Neural progenitor cell (in vitro differentiated cells): ENCODE measurements around the gene GMPPA. TPM values are rescaled to one million over a fixed set of nuclear protein-coding genes. Genes with fewer than 3 reads are reported as not detected.

Source experiments
- DNase-seq: peaks from one replicate; pipeline ENCODE4 v3.0.0-alpha.2; 2016; ENCODE audit warnings: low spot score
- H2AFZ ChIP-seq: fragments of 200-600 bp; sonication (generic); replicated peaks from 2 replicates; pipeline ENCODE4 v1.6.1; 2016; ENCODE audit warnings: antibody characterized with exemption
- H3F3A ChIP-seq: fragments of 200-600 bp; sonication (generic); 2 replicates; pipeline ENCODE4 v1.6.1; 2016; ENCODE audit warnings: antibody characterized with exemption, low read depth
- H3K27ac ChIP-seq: fragments of 200-600 bp; sonication (generic); 2 replicates; pipeline ENCODE4 v1.5.1; 2016; ENCODE audit warnings: mild to moderate bottlenecking
- H3K27me3 ChIP-seq: fragments of 200-600 bp; sonication (generic); 2 replicates; pipeline ENCODE4 v1.6.1; 2016; ENCODE audit warnings: mild to moderate bottlenecking, moderate library complexity
- H3K36me3 ChIP-seq: fragments of 200-600 bp; sonication (generic); 2 replicates; pipeline ENCODE4 v1.5.1; 2016
- H3K4me1 ChIP-seq: fragments of 200-600 bp; sonication (generic); 2 replicates; pipeline ENCODE4 v1.6.1; 2016; ENCODE audit warnings: mixed run types
- H3K4me2 ChIP-seq: fragments of 200-600 bp; sonication (generic); 2 replicates; pipeline ENCODE4 v1.6.1; 2016
- H3K4me3 ChIP-seq: fragments of 200-600 bp; sonication (generic); 2 replicates; pipeline ENCODE4 v1.5.1; 2016
- H3K79me2 ChIP-seq: fragments of 200-600 bp; sonication (generic); 2 replicates; pipeline ENCODE4 v1.6.1; 2016; ENCODE audit warnings: low read depth
- H3K9ac ChIP-seq: fragments of 200-600 bp; sonication (generic); 2 replicates; pipeline ENCODE4 v1.6.1; 2016
- H3K9me3 ChIP-seq: fragments of 200-600 bp; sonication (generic); 2 replicates; pipeline ENCODE4 v1.5.1; 2016; ENCODE audit warnings: low read depth
- H4K20me1 ChIP-seq: fragments of 200-600 bp; sonication (generic); 2 replicates; pipeline ENCODE4 v1.6.1; 2016; ENCODE audit warnings: low read depth
- H3K27ac Mint-ChIP-seq: 3 replicates; pipeline ENCODE4 v1.8.0; 2021; ENCODE audit warnings: mixed read lengths
- H3K27me3 Mint-ChIP-seq: 2 replicates; pipeline ENCODE4 v1.8.0; 2022; ENCODE audit warnings: low read depth, mild to moderate bottlenecking, inconsistent platforms, moderate library complexity, mixed read lengths; ENCODE audit not compliant: insufficient read depth
- H3K36me3 Mint-ChIP-seq: 3 replicates; pipeline ENCODE4 v1.8.0; 2021; ENCODE audit warnings: mixed read lengths
- H3K4me1 Mint-ChIP-seq: 3 replicates; pipeline ENCODE4 v1.8.0; 2021; ENCODE audit warnings: mixed read lengths
- H3K4me3 Mint-ChIP-seq: 3 replicates; pipeline ENCODE4 v1.8.0; 2021; ENCODE audit warnings: mild to moderate bottlenecking, moderate library complexity, mixed read lengths
- H3K9me3 Mint-ChIP-seq: 3 replicates; pipeline ENCODE4 v1.8.0; 2020; ENCODE audit warnings: mixed read lengths
- EZH2 ChIP-seq: fragments of 200-600 bp; sonication (generic); IDR thresholded peaks from 2 replicates; pipeline ENCODE4 v1.6.1; 2017; ENCODE audit warnings: antibody characterized with exemption, mild to moderate bottlenecking, moderate library complexity
- EZH2phosphoT487 ChIP-seq: fragments of 200-600 bp; sonication (generic); IDR thresholded peaks from 2 replicates; pipeline ENCODE4 v1.6.1; 2017; ENCODE audit warnings: antibody characterized with exemption
- total RNA-seq: library from RNA; depleted of rRNA; stranded (reverse); fragments of >200 nt; gene quantifications from 2 replicates; pipeline ENCODE4 v1.2.3, GENCODE V29; 2015; ENCODE audit warnings: low replicate concordance
- TF ChIP-seq, protein P1 (sequence below): fragments of 200-600 bp; sonication (generic); IDR thresholded peaks from 2 replicates; pipeline ENCODE4 v1.5.1; 2017; ENCODE audit warnings: antibody characterized with exemption, mild to moderate bottlenecking

Gene GMPPA
- total RNA-seq, 1 donor from 2014 or later = 49.3 TPM

DNA sequence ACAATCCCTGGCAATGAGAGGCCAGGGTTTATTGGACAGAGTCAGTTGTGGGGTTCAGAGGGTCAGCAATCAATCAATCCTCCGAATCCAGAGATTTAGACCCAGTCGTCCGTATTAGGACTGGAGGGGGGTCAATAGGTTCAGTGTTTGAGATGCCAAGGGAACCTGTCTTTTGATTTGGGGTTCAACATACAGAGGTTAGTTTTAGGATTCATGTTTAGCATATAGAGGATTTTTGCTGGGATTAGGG is 292 bp downstream of the GMPPA start:
- Histone ChIP-seq H3K27ac (no peak overlapping the region), H4K20me1 (peaks cover 10% of the 10 kb centered on the region), H2AFZ (peak overlapping the region; percentile 40), H3K27me3 (peaks cover 45% of the 10 kb centered on the region), H3F3A (peaks cover 15% of the 10 kb centered on the region), H3K36me3 (no peaks in the 10 kb centered on the region), H3K9me3 (no peaks in the 10 kb centered on the region), H3K4me3 (peak overlapping the region; percentile 64), H3K79me2 (no peaks in the 10 kb centered on the region), H3K4me1 (peaks cover 19% of the 10 kb centered on the region), H3K4me2 (peak overlapping the region; percentile 91), H3K9ac (peak overlapping the region; percentile 50)
- Mint-ChIP-seq H3K9me3 (no peaks in the 10 kb centered on the region), H3K27ac (peak overlapping the region; percentile 91), H3K27me3 (peaks cover 25% of the 10 kb centered on the region), H3K4me1 (peaks cover 28% of the 10 kb centered on the region), H3K36me3 (no peaks in the 10 kb centered on the region), H3K4me3 (peak overlapping the region; percentile 93)
- DNase-seq = no peak
- TF ChIP-seq, protein P1, sequence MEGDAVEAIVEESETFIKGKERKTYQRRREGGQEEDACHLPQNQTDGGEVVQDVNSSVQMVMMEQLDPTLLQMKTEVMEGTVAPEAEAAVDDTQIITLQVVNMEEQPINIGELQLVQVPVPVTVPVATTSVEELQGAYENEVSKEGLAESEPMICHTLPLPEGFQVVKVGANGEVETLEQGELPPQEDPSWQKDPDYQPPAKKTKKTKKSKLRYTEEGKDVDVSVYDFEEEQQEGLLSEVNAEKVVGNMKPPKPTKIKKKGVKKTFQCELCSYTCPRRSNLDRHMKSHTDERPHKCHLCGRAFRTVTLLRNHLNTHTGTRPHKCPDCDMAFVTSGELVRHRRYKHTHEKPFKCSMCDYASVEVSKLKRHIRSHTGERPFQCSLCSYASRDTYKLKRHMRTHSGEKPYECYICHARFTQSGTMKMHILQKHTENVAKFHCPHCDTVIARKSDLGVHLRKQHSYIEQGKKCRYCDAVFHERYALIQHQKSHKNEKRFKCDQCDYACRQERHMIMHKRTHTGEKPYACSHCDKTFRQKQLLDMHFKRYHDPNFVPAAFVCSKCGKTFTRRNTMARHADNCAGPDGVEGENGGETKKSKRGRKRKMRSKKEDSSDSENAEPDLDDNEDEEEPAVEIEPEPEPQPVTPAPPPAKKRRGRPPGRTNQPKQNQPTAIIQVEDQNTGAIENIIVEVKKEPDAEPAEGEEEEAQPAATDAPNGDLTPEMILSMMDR = no peak
- no peak for TF ChIP-seq EZH2phosphoT487

DNA sequence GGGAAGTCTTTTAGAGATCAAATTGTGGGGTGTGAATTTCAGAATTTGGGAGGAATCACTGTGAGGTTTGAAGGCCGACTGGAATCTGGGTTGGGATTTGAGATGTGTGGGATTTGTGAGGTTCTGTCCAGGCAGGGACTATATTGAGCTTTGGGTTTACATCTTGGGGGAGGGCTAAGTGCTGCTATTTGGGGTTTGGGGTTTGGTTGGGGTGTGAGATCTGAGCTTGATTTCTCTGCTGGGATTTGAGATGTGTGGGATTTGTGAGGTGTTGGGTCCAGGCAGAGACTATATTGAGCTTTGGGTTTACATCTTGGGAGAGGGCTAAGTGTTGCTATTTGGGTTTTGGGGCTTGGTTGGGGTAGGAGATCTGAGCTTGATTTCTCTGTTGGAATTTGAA is 864 bp downstream of the GMPPA start:
- Histone ChIP-seq H3K4me2 (peak overlapping the region; percentile 91), H3K9me3 (no peaks in the 10 kb centered on the region), H3K4me3 (peak overlapping the region; percentile 64), H3K27me3 (peaks cover 39% of the 10 kb centered on the region), H3K27ac (no peak overlapping the region), H3K9ac (no peak overlapping the region), H3F3A (peaks cover 15% of the 10 kb centered on the region), H3K79me2 (no peaks in the 10 kb centered on the region), H4K20me1 (peaks cover 10% of the 10 kb centered on the region), H3K36me3 (no peaks in the 10 kb centered on the region), H2AFZ (no peak overlapping the region), H3K4me1 (peaks cover 19% of the 10 kb centered on the region)
- Mint-ChIP-seq H3K4me1 (peaks cover 28% of the 10 kb centered on the region), H3K27ac (no peak overlapping the region), H3K36me3 (no peaks in the 10 kb centered on the region), H3K4me3 (peak overlapping the region; percentile 93), H3K9me3 (no peaks in the 10 kb centered on the region), H3K27me3 (peaks cover 25% of the 10 kb centered on the region)
- no peak for DNase-seq
- TF ChIP-seq EZH2phosphoT487 = no peak
- TF ChIP-seq, protein P1 = no peak
- TF ChIP-seq EZH2 = no peak

DNA sequence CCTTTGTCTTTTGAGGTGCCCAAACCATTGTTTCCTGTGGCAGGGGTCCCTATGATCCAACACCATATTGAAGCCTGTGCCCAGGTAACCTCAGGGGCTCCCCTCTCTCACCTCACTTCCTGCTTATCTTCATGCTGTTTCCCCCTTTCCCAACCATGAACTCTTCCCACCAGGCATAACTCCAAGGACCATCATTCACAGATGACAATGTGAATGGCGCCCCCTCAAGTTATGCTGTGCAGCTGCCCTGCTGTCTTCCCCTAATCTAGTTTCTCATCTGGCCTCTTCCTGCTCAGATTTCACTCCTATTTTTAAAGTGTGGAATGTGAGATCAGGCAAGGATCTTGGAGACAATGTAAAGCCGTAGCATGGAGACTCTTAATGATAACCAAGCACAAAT is 1.4 kb downstream of the GMPPA start:
- H2AFZ ChIP-seq = no peak overlapping the region
- no peak overlapping the region for H3K4me3 ChIP-seq
- Mint-ChIP-seq H3K4me1 (peaks cover 25% of the 10 kb centered on the region), H3K4me3 (peak overlapping the region; percentile 93), H3K9me3 (no peaks in the 10 kb centered on the region), H3K36me3 (no peaks in the 10 kb centered on the region), H3K27ac (peak overlapping the region; percentile 8), H3K27me3 (peaks cover 22% of the 10 kb centered on the region)
- H3K27ac ChIP-seq = no peak overlapping the region
- H3F3A ChIP-seq = peaks cover 15% of the 10 kb centered on the region
- DNase-seq = peak; percentile 42
- peaks cover 10% of the 10 kb centered on the region for H4K20me1 ChIP-seq
- H3K36me3 ChIP-seq = no peaks in the 10 kb centered on the region
- TF ChIP-seq, protein P1 = peak; percentile 48
- TF ChIP-seq EZH2 = no peak
- H3K4me1 ChIP-seq = peaks cover 19% of the 10 kb centered on the region
- peaks cover 34% of the 10 kb centered on the region for H3K27me3 ChIP-seq
- no peak overlapping the region for H3K9ac ChIP-seq
- H3K4me2 ChIP-seq = peak overlapping the region; percentile 91
- H3K9me3 ChIP-seq = no peaks in the 10 kb centered on the region
- no peaks in the 10 kb centered on the region for H3K79me2 ChIP-seq

DNA sequence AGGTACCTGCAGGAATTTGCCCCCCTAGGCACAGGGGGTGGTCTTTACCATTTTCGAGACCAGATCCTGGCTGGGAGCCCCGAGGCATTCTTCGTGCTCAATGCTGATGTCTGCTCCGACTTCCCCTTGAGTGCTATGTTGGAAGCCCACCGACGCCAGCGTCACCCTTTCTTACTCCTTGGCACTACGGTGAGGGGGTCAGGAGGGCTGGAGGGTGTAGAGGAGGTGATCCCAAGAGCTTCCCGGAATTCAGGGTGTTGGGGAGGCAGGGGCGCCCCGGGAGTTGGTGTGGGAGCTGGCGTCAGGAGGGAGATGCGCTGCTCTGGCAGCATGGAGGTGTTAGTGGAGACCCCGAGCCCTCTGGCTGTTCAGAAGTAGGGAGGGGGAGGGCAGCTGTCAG is 3.2 kb downstream of the GMPPA start:
- TF ChIP-seq EZH2phosphoT487 = no peak
- H3K27me3 Mint-ChIP-seq = peaks cover 21% of the 10 kb centered on the region
- Histone ChIP-seq H3F3A (peaks cover 23% of the 10 kb centered on the region), H3K9me3 (no peaks in the 10 kb centered on the region), H3K36me3 (no peaks in the 10 kb centered on the region), H3K27me3 (peaks cover 16% of the 10 kb centered on the region), H3K79me2 (no peaks in the 10 kb centered on the region), H3K4me3 (no peak overlapping the region), H3K4me1 (peaks cover 20% of the 10 kb centered on the region), H3K27ac (no peak overlapping the region), H2AFZ (no peak overlapping the region), H3K9ac (no peak overlapping the region), H4K20me1 (peaks cover 7% of the 10 kb centered on the region), H3K4me2 (no peak overlapping the region)
- H3K36me3 Mint-ChIP-seq = no peaks in the 10 kb centered on the region
- no peak overlapping the region for H3K4me3 Mint-ChIP-seq
- no peak overlapping the region for H3K27ac Mint-ChIP-seq
- peaks cover 29% of the 10 kb centered on the region for H3K4me1 Mint-ChIP-seq
- H3K9me3 Mint-ChIP-seq = no peaks in the 10 kb centered on the region
- no peak for DNase-seq
